Cortex of kidney (tissue), 1 donor: ENCODE results near the gene ZNRF3.
"Not testable (repeated sequence)": the region's sequence is repeated elsewhere in the genome, so short reads cannot be mapped to it uniquely, and the experiment has no call there.

Source experiments
- DNase-seq: peaks from one replicate; lab custom pipeline; 2025; lab: John Stamatoyannopoulos, UW

ZNRF3 gene

DNA sequence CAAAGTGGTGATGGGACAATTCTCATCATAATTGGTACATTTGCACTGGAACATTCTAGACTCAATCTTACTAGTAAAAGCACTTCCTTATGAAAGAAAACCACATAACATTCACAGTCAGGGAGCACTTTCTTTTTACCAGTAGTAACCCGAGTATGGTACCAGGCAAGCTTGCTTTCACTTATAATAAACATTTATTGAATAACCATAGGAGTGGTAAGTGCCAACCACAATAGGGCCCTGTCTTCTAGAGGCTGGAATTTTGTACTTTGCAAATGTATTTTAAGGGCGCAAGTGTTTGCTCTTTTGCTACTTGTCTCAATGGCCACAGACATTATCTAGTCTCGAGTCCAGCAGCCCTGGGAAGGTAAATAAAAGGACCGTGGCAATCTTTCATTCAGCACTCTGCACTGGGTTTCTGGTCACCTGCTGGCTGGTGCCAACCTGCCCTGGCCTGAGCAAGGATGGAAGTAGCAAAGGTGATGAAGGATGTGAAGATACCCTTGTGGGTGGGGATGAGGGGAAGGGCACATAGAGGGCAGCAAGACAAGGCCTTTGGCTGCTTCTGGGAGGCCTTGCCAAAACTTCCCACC, 154.1 kb downstream of the ZNRF3 start:
- no peak for DNase-seq

DNA sequence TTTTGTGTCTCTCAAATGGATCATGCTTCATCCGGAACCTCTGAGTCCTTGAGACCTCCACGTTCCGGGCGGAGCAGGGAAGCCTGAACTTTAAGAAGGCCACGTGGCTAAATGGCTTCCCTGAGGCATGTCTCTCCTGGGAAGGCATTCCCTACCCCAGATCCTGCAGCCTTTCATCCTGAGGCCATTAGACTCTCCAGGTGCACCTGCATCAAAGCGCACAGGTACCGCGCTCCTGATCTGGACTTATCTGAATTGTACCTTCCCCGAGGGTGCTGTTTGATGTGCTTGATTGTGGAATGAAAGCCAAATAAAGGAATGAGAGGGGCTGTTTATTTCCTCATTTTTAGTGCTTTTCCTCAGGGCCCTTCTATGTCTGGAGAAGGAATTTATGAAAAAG, 155.8 kb downstream of the ZNRF3 start:
- DNase-seq, result no peak

DNA sequence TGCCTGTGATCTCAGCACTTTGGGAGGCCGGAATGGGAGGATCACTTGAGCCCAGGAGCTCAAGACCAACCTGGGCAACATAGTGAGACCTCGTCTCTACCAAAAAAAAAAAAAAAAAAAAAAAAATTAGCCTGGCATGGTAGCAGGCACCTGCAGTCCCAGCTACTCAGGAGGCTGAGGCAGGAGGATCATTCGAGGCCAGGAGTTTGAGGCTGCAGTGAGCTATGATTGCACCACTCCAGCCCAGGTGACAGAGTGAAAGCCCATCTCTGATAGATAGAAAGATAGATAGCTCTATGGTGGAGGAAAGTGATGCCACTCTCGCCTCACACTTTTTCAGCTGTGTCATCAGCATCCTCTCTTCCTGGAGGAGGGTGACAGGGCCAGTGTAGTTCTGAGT, 156.3 kb downstream of the ZNRF3 start:
- DNase-seq, result not testable (repeated sequence)

DNA sequence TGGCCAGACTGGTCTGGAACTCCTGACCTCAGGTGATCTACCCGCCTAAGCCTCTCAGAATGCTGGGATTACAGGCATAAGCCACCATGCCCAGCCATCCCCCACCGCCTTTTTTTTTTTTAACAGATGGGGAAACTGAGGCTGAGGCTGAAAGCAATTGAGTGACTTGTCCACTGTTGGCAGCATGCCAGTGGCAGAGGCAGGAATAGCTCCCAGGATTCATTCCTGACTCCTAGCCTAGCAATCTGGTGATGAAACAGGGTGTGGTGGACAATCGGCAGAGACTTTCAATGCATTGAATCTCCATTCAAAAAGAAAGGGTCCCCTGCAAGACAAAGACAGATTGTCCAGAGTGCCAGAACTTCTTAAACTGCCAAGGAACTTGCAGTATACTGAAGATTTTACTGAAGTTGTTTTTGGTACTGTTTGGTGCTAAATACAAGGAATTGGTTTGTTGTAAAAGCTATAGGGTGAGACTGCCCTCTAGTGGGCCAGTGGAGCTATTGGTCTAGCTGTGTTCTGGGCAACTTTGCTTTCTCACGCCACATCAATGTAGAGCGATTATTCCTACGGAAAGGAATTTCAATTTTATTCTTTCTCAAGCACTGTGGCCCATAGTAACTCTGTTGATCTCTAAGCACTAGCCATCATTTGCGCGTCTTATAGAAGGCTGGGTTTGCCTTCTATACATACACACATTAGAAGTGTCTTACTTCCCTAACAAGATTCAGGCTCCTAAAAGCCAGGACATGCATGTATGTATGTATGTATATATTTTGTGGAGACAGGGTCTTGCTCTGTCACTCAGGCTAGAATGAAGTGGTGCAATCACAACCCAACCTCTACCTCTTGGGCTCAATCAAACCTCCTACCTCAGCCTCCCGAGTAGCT, 157.3 kb downstream of the ZNRF3 start:
- DNase-seq, result no peak

DNA sequence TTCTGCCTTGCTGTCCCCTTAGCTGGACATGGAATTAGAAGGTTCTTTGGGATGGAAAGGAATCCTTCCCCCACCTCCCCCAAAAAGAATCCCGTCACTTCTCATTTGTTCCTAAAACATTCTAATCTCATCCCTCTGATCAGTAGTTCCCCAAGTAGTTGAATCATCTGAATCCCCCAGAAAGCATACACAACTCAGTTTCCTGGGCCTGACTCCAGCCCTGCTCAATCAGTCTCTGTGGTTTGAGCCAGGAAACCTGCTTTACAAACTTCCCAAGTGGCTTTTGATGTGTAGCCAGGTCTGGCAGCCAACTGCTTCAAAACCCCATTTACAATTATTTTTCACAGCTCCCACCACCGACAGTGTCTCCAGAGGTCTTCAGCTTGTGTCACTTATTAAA, 158.0 kb downstream of the ZNRF3 start:
- no peak for DNase-seq

DNA sequence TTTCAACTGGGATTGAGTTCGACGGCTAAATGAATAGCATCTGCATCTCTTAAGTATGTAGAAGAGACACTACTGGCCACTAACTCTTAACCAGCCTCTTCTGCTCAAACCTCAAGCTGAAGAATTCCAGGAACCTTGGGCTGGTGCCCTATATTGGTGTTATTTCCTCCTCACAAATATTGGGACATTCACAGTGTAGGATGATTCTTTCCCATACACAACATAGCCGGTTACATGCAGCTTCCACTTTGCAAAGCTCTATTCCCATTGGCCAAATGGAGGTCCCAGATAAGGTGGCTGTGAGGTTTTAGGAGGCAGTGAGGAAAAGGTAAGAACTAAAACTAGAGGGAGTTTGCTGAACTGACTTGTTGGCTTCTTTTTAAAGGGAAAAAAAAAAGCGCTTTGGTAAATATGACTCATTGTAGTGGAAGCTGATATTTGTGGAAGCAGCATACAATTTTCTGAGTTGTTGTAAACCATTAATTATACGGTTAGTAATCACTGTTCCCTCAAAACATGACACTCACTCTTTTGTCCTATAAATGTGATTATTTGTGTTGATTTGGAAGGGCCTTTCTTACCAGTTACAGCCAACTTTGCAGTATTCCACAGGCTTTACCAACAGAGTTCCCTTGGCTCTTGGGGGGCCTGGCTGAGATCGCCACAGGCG, 160.7 kb downstream of the ZNRF3 start:
- no peak for DNase-seq

DNA sequence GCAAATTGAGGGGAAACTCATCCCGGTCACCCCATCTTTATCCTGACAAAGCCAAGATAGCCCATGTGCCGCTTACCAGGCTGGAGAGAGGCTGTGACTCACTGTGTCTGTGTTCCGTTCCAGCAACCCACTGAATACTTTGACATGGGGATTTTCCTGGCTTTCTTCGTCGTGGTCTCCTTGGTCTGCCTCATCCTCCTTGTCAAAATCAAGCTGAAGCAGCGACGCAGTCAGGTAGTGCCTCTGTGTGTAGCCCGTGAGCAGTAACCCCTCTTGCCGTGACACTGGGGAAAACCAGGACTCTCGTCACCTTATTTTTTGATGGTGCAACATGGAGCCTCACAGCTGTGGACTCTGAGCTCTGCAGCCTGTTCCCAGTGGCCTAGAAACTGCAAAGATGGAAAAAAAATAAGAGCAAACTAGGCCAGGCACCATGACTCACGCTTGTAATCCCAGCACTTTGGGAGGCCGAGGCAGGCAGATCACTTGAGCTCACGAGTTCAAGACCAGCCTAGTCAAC, 161.3 kb downstream of the ZNRF3 start:
- DNase-seq, result no peak

DNA sequence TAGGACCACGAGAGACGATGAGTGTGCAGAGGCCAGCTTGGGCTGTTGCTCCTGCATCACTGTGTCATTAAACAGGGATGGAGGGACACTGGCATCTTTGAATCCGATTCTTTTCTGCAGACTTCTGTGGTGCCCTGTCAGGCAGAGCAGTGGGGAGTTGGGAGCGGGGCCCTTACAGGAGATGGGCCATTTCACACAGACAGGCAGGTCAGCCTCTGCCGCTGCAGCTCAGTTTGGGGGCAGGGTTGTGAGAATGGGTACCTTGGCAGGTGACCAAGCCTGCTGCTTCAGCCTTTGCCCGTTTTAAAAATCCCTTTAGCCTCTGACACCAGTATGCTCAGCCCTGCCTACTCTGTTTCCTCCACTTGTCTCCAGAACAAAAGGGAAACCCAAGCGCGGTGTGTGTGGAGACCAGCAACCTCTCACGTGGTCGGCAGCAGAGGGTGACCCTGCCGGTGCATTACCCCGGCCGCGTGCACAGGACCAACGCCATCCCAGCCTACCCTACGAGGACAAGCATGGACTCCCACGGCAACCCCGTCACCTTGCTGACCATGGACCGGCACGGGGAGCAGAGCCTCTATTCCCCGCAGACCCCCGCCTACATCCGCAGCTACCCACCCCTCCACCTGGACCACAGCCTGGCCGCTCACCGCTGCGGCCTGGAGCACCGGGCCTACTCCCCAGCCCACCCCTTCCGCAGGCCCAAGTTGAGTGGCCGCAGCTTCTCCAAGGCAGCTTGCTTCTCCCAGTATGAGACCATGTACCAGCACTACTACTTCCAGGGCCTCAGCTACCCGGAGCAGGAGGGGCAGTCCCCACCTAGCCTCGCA, 165.7 kb downstream of the ZNRF3 start:
- no peak for DNase-seq

DNA sequence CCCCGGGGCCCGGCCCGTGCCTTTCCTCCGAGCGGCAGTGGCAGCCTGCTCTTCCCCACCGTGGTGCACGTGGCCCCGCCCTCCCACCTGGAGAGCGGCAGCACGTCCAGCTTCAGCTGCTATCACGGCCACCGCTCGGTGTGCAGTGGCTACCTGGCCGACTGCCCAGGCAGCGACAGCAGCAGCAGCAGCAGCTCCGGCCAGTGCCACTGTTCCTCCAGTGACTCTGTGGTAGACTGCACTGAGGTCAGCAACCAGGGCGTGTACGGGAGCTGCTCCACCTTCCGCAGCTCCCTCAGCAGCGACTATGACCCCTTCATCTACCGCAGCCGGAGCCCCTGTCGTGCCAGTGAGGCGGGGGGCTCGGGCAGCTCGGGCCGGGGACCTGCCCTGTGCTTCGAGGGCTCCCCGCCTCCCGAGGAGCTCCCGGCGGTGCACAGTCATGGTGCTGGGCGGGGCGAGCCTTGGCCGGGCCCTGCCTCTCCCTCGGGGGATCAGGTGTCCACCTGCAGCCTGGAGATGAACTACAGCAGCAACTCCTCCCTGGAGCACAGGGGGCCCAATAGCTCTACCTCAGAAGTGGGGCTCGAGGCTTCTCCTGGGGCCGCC, 166.4 kb downstream of the ZNRF3 start:
- no peak for DNase-seq

DNA sequence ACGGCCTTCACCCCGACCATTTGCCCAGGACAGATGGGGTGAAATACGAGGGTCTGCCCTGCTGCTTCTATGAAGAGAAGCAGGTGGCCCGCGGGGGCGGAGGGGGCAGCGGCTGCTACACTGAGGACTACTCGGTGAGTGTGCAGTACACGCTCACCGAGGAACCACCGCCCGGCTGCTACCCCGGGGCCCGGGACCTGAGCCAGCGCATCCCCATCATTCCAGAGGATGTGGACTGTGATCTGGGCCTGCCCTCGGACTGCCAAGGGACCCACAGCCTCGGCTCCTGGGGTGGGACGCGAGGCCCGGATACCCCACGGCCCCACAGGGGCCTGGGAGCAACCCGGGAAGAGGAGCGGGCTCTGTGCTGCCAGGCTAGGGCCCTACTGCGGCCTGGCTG, 167.1 kb downstream of the ZNRF3 start:
- DNase-seq, result no peak

DNA sequence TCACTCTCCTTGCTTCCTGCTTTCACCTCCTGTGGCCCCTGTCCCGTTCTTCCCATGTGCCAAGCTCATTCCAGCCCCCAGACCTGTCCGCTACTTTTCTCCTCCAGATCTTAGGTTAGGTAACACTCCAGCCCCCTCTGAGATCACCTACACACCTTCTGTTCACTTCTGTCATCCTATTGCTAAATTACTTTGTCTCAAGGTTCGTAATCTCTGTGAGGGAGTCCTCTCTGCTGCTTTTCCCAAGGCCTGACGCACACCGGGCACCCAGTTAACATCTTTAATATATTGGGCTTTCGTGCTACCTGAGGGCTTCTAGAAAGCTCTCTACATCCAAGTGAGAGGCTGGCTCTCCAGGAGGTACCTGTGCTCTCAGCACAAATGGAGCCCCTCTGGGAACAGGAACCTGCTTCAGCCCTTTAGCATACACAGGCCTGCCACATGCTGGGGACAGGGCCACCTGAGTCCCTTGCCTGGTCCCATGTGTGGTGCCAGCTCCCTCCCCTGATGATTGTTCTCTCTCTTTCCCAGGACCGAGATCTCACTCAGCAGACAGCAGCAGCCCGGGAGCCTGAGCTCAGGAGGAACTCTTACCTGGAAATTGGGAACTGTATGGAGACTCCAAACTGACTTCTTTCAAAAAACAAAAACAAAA, 169.8 kb downstream of the ZNRF3 start:
- DNase-seq, result no peak

DNA sequence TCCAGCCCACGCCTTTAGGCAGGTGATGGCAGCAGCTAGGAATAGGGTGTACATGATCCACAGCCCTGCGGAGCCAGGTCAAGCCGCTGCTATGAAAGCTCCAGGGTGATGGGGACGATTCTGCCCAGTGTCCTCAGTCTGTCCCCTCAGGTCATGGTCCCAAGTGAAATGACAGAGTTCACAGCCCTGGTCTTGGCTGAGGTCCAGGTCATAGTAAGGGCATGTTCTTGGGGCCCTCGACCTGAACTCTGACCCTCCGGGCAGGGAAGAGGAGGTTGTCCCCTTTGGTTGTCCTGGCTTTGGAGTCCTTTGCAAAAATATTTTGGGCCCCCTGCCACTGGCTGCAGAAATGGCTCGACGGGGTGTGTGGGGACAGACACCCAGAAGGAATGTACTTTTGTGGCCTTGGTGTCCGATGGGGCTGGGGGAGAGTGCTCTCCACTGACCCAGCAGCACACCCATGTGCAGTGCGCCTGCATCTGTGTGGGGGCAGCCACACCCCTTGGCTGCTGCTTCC, 170.9 kb downstream of the ZNRF3 start:
- no peak for DNase-seq

DNA sequence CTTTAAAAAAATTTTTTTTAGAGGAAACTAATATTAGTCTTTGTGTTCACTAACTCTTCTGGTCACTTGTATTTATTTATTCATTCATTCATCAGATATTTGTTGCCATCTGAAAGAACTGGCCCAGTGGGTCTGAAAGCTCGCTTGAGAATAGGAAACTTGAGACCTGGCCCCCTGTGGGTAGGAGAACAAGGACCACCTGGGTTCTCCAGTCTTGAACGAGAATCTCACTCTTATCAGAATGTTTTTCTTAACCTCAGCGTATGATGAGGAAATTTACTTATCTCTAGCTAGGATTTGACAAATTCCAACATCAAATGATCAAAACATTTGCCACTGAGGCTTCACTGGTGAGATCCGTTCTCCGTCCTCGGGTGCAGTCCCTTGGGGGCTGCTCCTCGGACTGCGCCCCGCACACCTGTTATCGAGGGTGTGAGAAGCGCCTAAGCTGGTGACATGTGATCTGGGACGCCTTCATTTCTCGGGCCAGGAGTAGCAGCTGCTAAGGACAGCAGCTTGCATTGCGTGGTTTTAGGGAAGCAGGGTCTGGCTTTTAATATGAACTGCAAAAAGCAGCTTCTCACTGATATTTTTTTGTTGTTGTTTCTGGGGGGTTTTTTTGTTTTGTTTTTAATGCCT, 171.9 kb downstream of the ZNRF3 start:
- no peak for DNase-seq

DNA sequence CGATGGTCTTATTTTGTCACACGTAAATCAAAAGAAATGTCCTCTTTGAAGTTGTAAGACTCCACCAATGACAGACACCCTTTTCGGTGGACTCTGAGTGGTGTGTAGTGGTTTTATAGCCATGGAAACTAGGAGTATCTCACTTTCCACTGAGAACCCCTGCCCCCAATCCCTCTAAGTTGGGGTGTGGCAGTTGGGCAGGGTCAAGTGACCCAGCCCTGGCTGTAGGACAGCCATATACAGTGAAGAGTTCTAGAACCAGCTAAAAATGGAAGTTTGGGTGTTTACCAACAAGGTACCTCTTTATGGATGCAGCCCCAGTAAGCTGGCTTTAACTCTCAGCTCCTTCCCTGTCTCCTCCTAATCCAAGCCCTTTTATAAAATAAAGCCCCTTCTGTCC, 173.1 kb downstream of the ZNRF3 start:
- DNase-seq, result no peak

DNA sequence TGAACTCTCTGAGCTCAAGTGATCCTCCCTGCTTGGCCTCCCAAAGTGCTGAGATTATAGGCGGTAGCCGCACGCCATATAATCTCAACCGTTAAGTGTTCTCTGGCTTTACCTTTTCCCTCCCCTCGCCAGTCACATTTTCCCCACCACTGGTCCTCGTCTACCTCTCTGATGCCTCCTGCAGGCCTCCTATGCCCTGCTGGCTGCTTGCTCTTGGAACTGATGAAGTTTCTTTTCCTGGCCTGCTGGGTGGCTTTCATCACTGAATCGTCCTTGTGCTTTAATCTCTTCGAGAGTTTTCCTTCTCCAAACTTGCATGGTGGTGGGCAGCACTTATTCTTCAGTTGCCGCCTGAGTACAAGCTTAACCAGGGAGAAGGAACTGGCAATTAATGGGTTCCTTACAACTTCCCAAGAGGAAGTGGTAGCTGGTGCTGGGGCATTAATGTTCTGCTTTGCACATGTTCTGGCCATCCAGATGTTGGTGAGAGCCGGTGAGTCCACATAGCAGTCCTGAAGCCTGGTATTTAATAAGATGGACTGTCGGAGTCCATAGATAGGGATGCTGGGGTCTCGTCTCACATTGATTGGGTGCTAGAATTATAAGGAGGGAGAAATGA, 177.0 kb downstream of the ZNRF3 start:
- no peak for DNase-seq

DNA sequence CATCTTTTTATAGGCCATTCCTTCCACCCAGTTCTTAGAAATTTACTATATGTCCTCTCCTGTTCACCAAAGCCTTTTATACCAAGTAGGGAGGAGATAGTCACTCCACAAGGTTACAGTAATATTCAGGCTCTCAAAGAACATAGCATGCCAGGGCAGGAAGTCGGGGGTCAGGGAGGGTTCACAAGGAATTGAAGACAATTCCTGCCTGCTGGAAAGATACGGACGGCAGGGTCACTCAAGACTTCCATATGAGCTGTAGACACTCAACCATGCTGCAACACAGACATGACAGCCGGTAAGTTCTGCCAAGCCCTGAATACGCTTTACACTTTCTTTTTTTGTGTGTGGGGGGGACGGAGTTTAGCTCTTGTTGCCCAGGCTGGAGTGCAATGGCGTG, 177.6 kb downstream of the ZNRF3 start:
- DNase-seq, result no peak

DNA sequence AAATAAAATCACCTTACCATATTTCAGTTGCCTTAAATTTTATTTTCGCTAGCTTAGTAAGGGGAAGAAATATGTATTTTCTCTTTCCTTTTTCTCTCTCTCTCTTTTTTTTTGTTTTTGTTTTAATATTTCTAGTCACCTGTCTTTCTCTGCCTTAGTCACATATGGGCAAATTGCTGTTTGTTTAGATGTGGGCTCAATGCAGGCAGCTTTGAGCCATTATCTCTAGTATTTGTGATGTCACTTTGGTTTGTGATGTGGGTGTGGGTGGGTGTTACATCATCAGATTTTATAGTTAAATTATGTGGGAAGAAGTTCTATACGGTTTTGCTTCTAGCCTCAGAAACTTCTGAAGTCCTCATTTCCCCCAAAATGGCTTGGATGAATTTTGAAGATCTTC, 178.4 kb downstream of the ZNRF3 start, which contains the start of gene C22orf31:
Gene C22orf31, minus strand, starts transcription at position 59 of the 400 bp plus-strand sequence. Its CDS starts 39 bp downstream, at position 20.
- no peak for DNase-seq

DNA sequence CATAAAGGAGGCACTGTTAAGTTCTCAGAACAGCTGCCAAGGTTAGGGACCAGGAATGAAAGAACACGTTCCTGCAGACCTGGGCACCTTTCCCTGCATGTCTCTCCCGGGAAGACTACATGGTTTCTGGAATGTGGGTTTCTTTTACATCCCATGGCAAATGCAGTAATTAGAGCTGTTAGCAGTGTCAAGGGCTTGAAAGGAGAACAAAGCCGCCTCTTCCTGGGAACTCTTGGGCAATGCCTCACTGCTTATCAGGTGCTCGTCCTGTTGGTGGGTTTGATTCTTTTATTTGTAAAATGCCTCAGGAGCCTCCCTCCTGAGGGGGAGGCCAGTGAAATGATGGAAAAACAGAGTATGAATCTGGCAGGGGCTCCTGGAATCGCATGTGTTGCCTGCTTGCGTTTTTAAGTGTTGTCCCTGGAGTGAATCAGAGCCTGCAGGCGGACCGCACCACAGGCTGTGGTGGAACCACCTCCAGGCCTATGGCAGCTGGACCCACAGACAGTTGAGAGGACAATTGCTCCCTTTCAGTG, 179.0 kb downstream of the ZNRF3 start:
- DNase-seq, result no peak

DNA sequence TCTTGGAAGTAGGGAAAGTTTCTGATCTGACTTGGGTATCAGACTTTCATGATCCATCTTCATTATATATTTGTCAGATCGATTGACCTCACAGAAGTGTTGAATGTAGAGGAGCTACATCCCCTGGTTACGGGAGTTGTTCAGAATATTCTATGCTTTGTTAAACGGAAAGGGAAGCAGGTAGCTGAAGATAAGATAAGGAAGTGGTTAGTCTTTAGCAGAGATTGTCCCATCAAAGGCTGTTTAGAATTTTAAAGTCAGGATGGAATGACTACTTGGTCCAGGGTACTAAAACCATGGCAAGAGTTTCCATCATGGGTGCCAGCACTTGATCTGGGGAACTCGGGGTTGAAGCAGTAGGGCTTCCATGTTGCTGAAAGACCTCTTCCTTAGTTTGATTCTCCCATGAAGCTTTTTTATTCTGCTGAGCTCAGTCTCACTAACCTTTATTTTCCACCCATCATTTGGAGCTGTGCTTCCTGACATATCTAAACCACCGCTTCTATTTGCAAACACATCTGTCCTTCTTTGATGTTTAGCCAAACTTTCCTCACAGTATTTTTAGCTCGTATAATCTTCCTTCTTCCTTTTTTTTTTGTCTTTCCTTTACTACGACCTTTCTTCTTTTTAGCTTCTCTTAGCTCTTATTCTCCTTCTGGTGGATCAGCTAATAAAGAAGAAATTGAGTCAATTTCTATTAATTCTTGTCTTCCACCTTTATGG, 182.3 kb downstream of the ZNRF3 start:
- DNase-seq, result no peak
